GM23338 (cell line): ENCODE results near the gene RPL37. TPM values are rescaled to one million over a fixed set of nuclear protein-coding genes. Genes with fewer than 3 reads are reported as not detected.

Source experiments
- ATAC-seq: fragments of 200-7000 bp; cut with Tn5 transposase; 3 replicates; pipeline ENCODE4 v1.9.1; 2020
- DNase-seq: peaks from one replicate; pipeline ENCODE4 v3.0.0-alpha.2; 2015; ENCODE audit warnings: low spot score
- H2AFZ ChIP-seq: fragments of 200-600 bp; sonication (generic); 2 replicates; pipeline ENCODE4 v1.8.0; 2016; ENCODE audit warnings: antibody characterized with exemption, mild to moderate bottlenecking, moderate library complexity
- H3F3A ChIP-seq: fragments of 200-600 bp; sonication (generic); replicated peaks from 2 replicates; pipeline ENCODE4 v1.8.0; 2017; ENCODE audit warnings: antibody characterized with exemption, mixed run types, low read depth
- H3K27ac ChIP-seq: fragments of 200-600 bp; sonication (generic); 2 replicates; pipeline ENCODE4 v1.6.1; 2016; ENCODE audit warnings: low read depth
- H3K27me3 ChIP-seq: fragments of 200-600 bp; sonication (generic); 2 replicates; pipeline ENCODE4 v1.8.0; 2016; ENCODE audit warnings: mild to moderate bottlenecking, mixed run types, moderate library complexity; ENCODE audit not compliant: insufficient read depth
- H3K36me3 ChIP-seq: fragments of 200-600 bp; sonication (generic); 2 replicates; pipeline ENCODE4 v1.8.0; 2016; ENCODE audit warnings: mild to moderate bottlenecking; ENCODE audit not compliant: insufficient read depth
- H3K4me1 ChIP-seq: fragments of 200-600 bp; sonication (generic); 2 replicates; pipeline ENCODE4 v1.8.0; 2016; ENCODE audit warnings: mild to moderate bottlenecking, moderate library complexity; ENCODE audit not compliant: insufficient read depth
- H3K4me2 ChIP-seq: fragments of 200-600 bp; sonication (generic); 2 replicates; pipeline ENCODE4 v1.7.1; 2017; ENCODE audit warnings: mixed run types
- H3K4me3 ChIP-seq: fragments of 200-600 bp; sonication (generic); 2 replicates; pipeline ENCODE4 v1.6.1; 2016; ENCODE audit warnings: mixed run types
- H3K79me2 ChIP-seq: fragments of 200-600 bp; sonication (generic); replicated peaks from 2 replicates; pipeline ENCODE4 v1.8.0; 2017; ENCODE audit warnings: mild to moderate bottlenecking; ENCODE audit not compliant: insufficient read depth
- H3K9me2 ChIP-seq: fragments of 200-600 bp; sonication (generic); 2 replicates; pipeline ENCODE4 v1.8.0; 2017; ENCODE audit not compliant: insufficient read depth
- H4K20me1 ChIP-seq: fragments of 200-600 bp; sonication (generic); replicated peaks from 2 replicates; pipeline ENCODE4 v1.8.0; 2017; ENCODE audit warnings: mild to moderate bottlenecking; ENCODE audit not compliant: insufficient read depth
- H3K27ac Mint-ChIP-seq: 2 replicates; pipeline ENCODE4 v1.8.0; 2020; ENCODE audit warnings: inconsistent platforms, mild to moderate bottlenecking, moderate library complexity, mixed read lengths
- H3K27me3 Mint-ChIP-seq: 3 replicates; pipeline ENCODE4 v1.8.0; 2022; ENCODE audit warnings: low read depth, mild to moderate bottlenecking, moderate library complexity, mixed read lengths, inconsistent platforms; ENCODE audit not compliant: insufficient read depth, poor library complexity
- H3K36me3 Mint-ChIP-seq: 3 replicates; pipeline ENCODE4 v1.8.0; 2021; ENCODE audit warnings: low read depth, mild to moderate bottlenecking, inconsistent platforms, moderate library complexity, mixed read lengths
- H3K4me1 Mint-ChIP-seq: 3 replicates; pipeline ENCODE4 v1.8.0; 2020; ENCODE audit warnings: mild to moderate bottlenecking, inconsistent platforms, mixed read lengths
- H3K4me3 Mint-ChIP-seq: 3 replicates; pipeline ENCODE4 v1.8.0; 2021; ENCODE audit warnings: moderate library complexity, mild to moderate bottlenecking, inconsistent platforms, mixed read lengths
- H3K9me3 Mint-ChIP-seq: 3 replicates; pipeline ENCODE4 v1.8.0; 2020; ENCODE audit warnings: moderate library complexity, mild to moderate bottlenecking, inconsistent platforms, mixed read lengths
- CTCF ChIP-seq, 2 experiments: fragments of 200-600 bp in 1 of 2; sonication (generic) in 1 of 2; conservative IDR thresholded peaks; 2 replicates each; pipeline versions ENCODE4 v1.5.1 to v1.6.1; 2016 to 2017; ENCODE audit warnings: antibody characterized with exemption in 2 of 2, low read depth in 2 of 2, mild to moderate bottlenecking in 2 of 2, moderate library complexity in 1 of 2
- JUNB ChIP-seq: IDR thresholded peaks from one replicate; pipeline ENCODE4 v1.6.1; 2016; ENCODE audit warnings: antibody characterized with exemption; ENCODE audit not compliant: unreplicated experiment
- NANOG ChIP-seq: IDR thresholded peaks from 2 replicates; pipeline ENCODE4 v1.6.1; 2016; ENCODE audit warnings: antibody characterized with exemption, borderline replicate concordance
- ZNF331 ChIP-seq: fragments of 250-450 bp; sonication (Bioruptor Pico); IDR thresholded peaks from 2 replicates; pipeline ENCODE4 v1.5.0; 2020; ENCODE audit warnings: low read depth, mild to moderate bottlenecking, moderate library complexity
- polyA plus RNA-seq: library from polyadenylated mRNA; unstranded; fragments of >200 nt; fragmentation: Nextera tagmentation; extraction: Ambion mirVana; gene quantifications from 2 replicates; pipeline ENCODE4 v1.2.1, GENCODE V29; 2016
- total RNA-seq: library from RNA; depleted of rRNA; stranded (reverse); fragments of >200 nt; shearing (Covaris generic); gene quantifications from 2 replicates; pipeline ENCODE4 v1.2.3, GENCODE V29; 2014
- TF ChIP-seq, protein P1 (sequence below): IDR thresholded peaks from 2 replicates; pipeline ENCODE4 v1.6.1; 2016; ENCODE audit warnings: antibody characterized with exemption
- TF ChIP-seq, protein P2 (sequence below): IDR thresholded peaks from one replicate; pipeline ENCODE4 v1.6.1; 2018; ENCODE audit warnings: antibody characterized with exemption; ENCODE audit not compliant: unreplicated experiment
- TF ChIP-seq, protein P3 (sequence below): fragments of 250-450 bp; sonication (Bioruptor Pico); IDR thresholded peaks from 2 replicates; pipeline ENCODE4 v1.5.0; 2020; ENCODE audit warnings: mild to moderate bottlenecking, moderate library complexity

RPL37 gene
- total and polyA plus RNA-seq, 2 experiments from 2014 or later: 104 to 3,283 TPM

GRCh38 chr5:40846371-40846770 lies 11.3 kb upstream of the RPL37 start:
- Histone ChIP-seq H3K9me2 (no peaks in the 10 kb centered on the region), H3K27ac (no peak overlapping the region), H3K4me2 (no peak overlapping the region), H3K79me2 (no peaks in the 10 kb centered on the region), H3K4me1 (peaks cover 7% of the 10 kb centered on the region; the same call in 1 of the 2 replicates), H2AFZ (no peak overlapping the region), H3K4me3 (no peak overlapping the region), H3K27me3 (no peaks in the 10 kb centered on the region), H3K36me3 (no peaks in the 10 kb centered on the region), H4K20me1 (no peaks in the 10 kb centered on the region), H3F3A (no peaks in the 10 kb centered on the region)
- ATAC-seq (no peak), DNase-seq (no peak)
- Mint-ChIP-seq H3K4me3 (no peak overlapping the region), H3K27ac (no peak overlapping the region), H3K4me1 (peaks cover 10% of the 10 kb centered on the region; the same call in 2 of the 3 replicates), H3K9me3 (no peaks in the 10 kb centered on the region), H3K27me3 (no peaks in the 10 kb centered on the region), H3K36me3 (no peaks in the 10 kb centered on the region)
- TF ChIP-seq, protein P1, sequence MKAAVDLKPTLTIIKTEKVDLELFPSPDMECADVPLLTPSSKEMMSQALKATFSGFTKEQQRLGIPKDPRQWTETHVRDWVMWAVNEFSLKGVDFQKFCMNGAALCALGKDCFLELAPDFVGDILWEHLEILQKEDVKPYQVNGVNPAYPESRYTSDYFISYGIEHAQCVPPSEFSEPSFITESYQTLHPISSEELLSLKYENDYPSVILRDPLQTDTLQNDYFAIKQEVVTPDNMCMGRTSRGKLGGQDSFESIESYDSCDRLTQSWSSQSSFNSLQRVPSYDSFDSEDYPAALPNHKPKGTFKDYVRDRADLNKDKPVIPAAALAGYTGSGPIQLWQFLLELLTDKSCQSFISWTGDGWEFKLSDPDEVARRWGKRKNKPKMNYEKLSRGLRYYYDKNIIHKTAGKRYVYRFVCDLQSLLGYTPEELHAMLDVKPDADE: no peak
- TF ChIP-seq, protein P2, sequence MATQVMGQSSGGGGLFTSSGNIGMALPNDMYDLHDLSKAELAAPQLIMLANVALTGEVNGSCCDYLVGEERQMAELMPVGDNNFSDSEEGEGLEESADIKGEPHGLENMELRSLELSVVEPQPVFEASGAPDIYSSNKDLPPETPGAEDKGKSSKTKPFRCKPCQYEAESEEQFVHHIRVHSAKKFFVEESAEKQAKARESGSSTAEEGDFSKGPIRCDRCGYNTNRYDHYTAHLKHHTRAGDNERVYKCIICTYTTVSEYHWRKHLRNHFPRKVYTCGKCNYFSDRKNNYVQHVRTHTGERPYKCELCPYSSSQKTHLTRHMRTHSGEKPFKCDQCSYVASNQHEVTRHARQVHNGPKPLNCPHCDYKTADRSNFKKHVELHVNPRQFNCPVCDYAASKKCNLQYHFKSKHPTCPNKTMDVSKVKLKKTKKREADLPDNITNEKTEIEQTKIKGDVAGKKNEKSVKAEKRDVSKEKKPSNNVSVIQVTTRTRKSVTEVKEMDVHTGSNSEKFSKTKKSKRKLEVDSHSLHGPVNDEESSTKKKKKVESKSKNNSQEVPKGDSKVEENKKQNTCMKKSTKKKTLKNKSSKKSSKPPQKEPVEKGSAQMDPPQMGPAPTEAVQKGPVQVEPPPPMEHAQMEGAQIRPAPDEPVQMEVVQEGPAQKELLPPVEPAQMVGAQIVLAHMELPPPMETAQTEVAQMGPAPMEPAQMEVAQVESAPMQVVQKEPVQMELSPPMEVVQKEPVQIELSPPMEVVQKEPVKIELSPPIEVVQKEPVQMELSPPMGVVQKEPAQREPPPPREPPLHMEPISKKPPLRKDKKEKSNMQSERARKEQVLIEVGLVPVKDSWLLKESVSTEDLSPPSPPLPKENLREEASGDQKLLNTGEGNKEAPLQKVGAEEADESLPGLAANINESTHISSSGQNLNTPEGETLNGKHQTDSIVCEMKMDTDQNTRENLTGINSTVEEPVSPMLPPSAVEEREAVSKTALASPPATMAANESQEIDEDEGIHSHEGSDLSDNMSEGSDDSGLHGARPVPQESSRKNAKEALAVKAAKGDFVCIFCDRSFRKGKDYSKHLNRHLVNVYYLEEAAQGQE: no peak
- TF ChIP-seq JUNB (no peak), CTCF (conservative IDR thresholded peaks at IDR 0.05; ENCODE audit: low read depth in 2 of 2) (peak in 1 of 2 experiments; percentile 19; a peak in 1 of 4 replicates), NANOG (no peak)

- Histone ChIP-seq H3K36me3 (no peaks in the 10 kb centered on the region), H3K4me2 (no peak overlapping the region), H3K27me3 (no peaks in the 10 kb centered on the region), H2AFZ (no peak overlapping the region), H3K79me2 (no peaks in the 10 kb centered on the region), H3K27ac (no peak overlapping the region), H3F3A (no peaks in the 10 kb centered on the region), H3K4me1 (peaks cover 7% of the 10 kb centered on the region; the same call in 1 of the 2 replicates), H3K4me3 (no peak overlapping the region), H4K20me1 (no peaks in the 10 kb centered on the region), H3K9me2 (no peaks in the 10 kb centered on the region)
- Mint-ChIP-seq H3K36me3 (no peaks in the 10 kb centered on the region), H3K4me3 (no peak overlapping the region), H3K4me1 (peaks cover 17% of the 10 kb centered on the region; the same call in 2 of the 3 replicates), H3K27me3 (no peaks in the 10 kb centered on the region), H3K27ac (no peak overlapping the region), H3K9me3 (no peaks in the 10 kb centered on the region)
- ATAC-seq: no peak
- no peak for DNase-seq
- TF ChIP-seq, protein P1: no peak
- TF ChIP-seq ZNF331 (CRISPR knock-in tag): no peak
- TF ChIP-seq, protein P3, sequence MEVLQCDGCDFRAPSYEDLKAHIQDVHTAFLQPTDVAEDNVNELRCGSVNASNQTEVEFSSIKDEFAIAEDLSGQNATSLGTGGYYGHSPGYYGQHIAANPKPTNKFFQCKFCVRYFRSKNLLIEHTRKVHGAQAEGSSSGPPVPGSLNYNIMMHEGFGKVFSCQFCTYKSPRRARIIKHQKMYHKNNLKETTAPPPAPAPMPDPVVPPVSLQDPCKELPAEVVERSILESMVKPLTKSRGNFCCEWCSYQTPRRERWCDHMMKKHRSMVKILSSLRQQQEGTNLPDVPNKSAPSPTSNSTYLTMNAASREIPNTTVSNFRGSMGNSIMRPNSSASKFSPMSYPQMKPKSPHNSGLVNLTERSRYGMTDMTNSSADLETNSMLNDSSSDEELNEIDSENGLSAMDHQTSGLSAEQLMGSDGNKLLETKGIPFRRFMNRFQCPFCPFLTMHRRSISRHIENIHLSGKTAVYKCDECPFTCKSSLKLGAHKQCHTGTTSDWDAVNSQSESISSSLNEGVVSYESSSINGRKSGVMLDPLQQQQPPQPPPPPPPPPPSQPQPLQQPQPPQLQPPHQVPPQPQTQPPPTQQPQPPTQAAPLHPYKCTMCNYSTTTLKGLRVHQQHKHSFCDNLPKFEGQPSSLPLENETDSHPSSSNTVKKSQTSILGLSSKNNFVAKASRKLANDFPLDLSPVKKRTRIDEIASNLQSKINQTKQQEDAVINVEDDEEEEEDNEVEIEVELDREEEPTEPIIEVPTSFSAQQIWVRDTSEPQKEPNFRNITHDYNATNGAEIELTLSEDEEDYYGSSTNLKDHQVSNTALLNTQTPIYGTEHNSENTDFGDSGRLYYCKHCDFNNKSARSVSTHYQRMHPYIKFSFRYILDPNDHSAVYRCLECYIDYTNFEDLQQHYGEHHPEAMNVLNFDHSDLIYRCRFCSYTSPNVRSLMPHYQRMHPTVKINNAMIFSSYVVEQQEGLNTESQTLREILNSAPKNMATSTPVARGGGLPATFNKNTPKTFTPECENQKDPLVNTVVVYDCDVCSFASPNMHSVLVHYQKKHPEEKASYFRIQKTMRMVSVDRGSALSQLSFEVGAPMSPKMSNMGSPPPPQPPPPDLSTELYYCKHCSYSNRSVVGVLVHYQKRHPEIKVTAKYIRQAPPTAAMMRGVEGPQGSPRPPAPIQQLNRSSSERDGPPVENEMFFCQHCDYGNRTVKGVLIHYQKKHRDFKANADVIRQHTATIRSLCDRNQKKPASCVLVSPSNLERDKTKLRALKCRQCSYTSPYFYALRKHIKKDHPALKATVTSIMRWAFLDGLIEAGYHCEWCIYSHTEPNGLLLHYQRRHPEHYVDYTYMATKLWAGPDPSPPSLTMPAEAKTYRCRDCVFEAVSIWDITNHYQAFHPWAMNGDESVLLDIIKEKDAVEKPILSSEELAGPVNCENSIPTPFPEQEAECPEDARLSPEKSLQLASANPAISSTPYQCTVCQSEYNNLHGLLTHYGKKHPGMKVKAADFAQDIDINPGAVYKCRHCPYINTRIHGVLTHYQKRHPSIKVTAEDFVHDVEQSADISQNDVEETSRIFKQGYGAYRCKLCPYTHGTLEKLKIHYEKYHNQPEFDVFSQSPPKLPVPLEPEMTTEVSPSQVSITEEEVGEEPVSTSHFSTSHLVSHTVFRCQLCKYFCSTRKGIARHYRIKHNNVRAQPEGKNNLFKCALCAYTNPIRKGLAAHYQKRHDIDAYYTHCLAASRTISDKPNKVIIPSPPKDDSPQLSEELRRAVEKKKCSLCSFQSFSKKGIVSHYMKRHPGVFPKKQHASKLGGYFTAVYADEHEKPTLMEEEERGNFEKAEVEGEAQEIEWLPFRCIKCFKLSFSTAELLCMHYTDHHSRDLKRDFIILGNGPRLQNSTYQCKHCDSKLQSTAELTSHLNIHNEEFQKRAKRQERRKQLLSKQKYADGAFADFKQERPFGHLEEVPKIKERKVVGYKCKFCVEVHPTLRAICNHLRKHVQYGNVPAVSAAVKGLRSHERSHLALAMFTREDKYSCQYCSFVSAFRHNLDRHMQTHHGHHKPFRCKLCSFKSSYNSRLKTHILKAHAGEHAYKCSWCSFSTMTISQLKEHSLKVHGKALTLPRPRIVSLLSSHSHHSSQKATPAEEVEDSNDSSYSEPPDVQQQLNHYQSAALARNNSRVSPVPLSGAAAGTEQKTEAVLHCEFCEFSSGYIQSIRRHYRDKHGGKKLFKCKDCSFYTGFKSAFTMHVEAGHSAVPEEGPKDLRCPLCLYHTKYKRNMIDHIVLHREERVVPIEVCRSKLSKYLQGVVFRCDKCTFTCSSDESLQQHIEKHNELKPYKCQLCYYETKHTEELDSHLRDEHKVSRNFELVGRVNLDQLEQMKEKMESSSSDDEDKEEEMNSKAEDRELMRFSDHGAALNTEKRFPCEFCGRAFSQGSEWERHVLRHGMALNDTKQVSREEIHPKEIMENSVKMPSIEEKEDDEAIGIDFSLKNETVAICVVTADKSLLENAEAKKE (CRISPR knock-in tag): no peak
Observed at GRCh38 chr5:40844565-40844964, 9.5 kb upstream of the RPL37 start.
